HEK293 (cell line): ENCODE data around the gene SPRY4.
"Not testable (repeated sequence)": the region's sequence is repeated elsewhere in the genome, so short reads cannot be mapped to it uniquely, and the experiment has no call there.

Experiments
- CTCF ChIA-PET: fragments of 350-600 bp; formaldehyde crosslinking; extraction: SDS; loops from one replicate; lab custom pipeline; 2021; ENCODE audit warnings: antibody characterized with exemption; lab: Yijun Ruan, JAX
- POLR2A ChIA-PET: fragments of 300-600 bp; formaldehyde crosslinking; extraction: SDS; loops from one replicate; lab custom pipeline; 2020; ENCODE audit warnings: antibody characterized with exemption, inconsistent platforms; lab: Yijun Ruan, JAX
- H3K27ac ChIP-seq: fragments of 200-500 bp; sonication (Bioruptor generic); 2 replicates; pipeline ENCODE4 v1.5.1; 2014; ENCODE audit warnings: low read depth, low read length, control low read depth, inconsistent platforms; ENCODE audit errors: extremely low read depth
- H3K36me3 ChIP-seq, 2 experiments: fragments of 200-500 bp in 1 of 2; sonication (Bioruptor generic) in 1 of 2; 1 replicate in 1 of 2; 2 replicates in 1 of 2; pipeline ENCODE4 v1.5.1; 2014 to 2017; ENCODE audit warnings: inconsistent platforms in 2 of 2, low read length in 2 of 2; ENCODE audit not compliant: control insufficient read depth in 2 of 2, insufficient read depth in 1 of 2
- H3K4me1 ChIP-seq: fragments of 200-500 bp; sonication (Bioruptor generic); 2 replicates; pipeline ENCODE4 v1.5.1; 2014; ENCODE audit warnings: mild to moderate bottlenecking, low read length, inconsistent platforms; ENCODE audit not compliant: control insufficient read depth, insufficient read depth
- H3K4me3 ChIP-seq: 2 replicates; pipeline ENCODE4 v1.5.1; 2011; ENCODE audit warnings: low read depth, mild to moderate bottlenecking, control low read depth, low read length, moderate library complexity
- H3K9me3 ChIP-seq: fragments of 200-500 bp; sonication (Bioruptor generic); 2 replicates; pipeline ENCODE4 v1.5.1; 2014; ENCODE audit warnings: low read depth, low read length, inconsistent platforms; ENCODE audit not compliant: control insufficient read depth, insufficient read depth
- BCL11A ChIP-seq: fragments of 450-650 bp; formaldehyde crosslinking; IDR thresholded peaks from 2 replicates; pipeline ENCODE4 v1.5.1; 2016; ENCODE audit warnings: low read depth, missing biosample characterization, missing genetic modification characterization
- GFI1B ChIP-seq: fragments of 450-650 bp; formaldehyde crosslinking; IDR thresholded peaks from 2 replicates; pipeline ENCODE4 v1.5.1; 2016; ENCODE audit warnings: missing biosample characterization, missing genetic modification characterization
- HIC1 ChIP-seq: fragments of 450-650 bp; formaldehyde crosslinking; IDR thresholded peaks from 2 replicates; pipeline ENCODE4 v1.5.1; 2016; ENCODE audit warnings: missing biosample characterization, missing genetic modification characterization
- OVOL3 ChIP-seq: fragments of 450-650 bp; formaldehyde crosslinking; IDR thresholded peaks from 2 replicates; pipeline ENCODE4 v1.5.1; 2016; ENCODE audit warnings: missing biosample characterization, missing genetic modification characterization
- TCF7L2 ChIP-seq: IDR thresholded peaks from 2 replicates; pipeline ENCODE4 v1.6.1; 2011; ENCODE audit warnings: low read depth, mild to moderate bottlenecking, inconsistent platforms, low read length, moderate library complexity, borderline replicate concordance
- ZFP37 ChIP-seq: fragments of 450-650 bp; formaldehyde crosslinking; IDR thresholded peaks from 2 replicates; pipeline ENCODE4 v1.5.1; 2016; ENCODE audit warnings: missing biosample characterization, missing genetic modification characterization
- ZNF10 ChIP-seq: fragments of 450-650 bp; formaldehyde crosslinking; IDR thresholded peaks from 2 replicates; pipeline ENCODE4 v1.5.1; 2017; ENCODE audit warnings: missing biosample characterization, missing genetic modification characterization
- ZNF121 ChIP-seq: fragments of 450-650 bp; formaldehyde crosslinking; IDR thresholded peaks from 2 replicates; pipeline ENCODE4 v1.5.1; 2016; ENCODE audit warnings: missing biosample characterization, missing genetic modification characterization
- ZNF169 ChIP-seq: fragments of 450-650 bp; formaldehyde crosslinking; IDR thresholded peaks from 2 replicates; pipeline ENCODE4 v1.5.1; 2016; ENCODE audit warnings: missing biosample characterization, missing genetic modification characterization
- ZNF19 ChIP-seq: fragments of 450-650 bp; formaldehyde crosslinking; IDR thresholded peaks from 2 replicates; pipeline ENCODE4; 2016; ENCODE audit warnings: missing biosample characterization, missing genetic modification characterization, low read depth
- ZNF2 ChIP-seq: fragments of 450-650 bp; formaldehyde crosslinking; IDR thresholded peaks from 2 replicates; pipeline ENCODE4 v1.5.1; 2016; ENCODE audit warnings: missing biosample characterization, missing genetic modification characterization
- ZNF223 ChIP-seq: fragments of 450-650 bp; formaldehyde crosslinking; IDR thresholded peaks from 2 replicates; pipeline ENCODE4 v1.5.1; 2016; ENCODE audit warnings: missing biosample characterization, missing genetic modification characterization
- ZNF26 ChIP-seq: fragments of 450-650 bp; formaldehyde crosslinking; IDR thresholded peaks from 2 replicates; pipeline ENCODE4 v1.5.1; 2016; ENCODE audit warnings: missing biosample characterization, missing genetic modification characterization
- ZNF274 ChIP-seq, 2 experiments: fragments of 200-500 bp in 1 of 2; fragments of 450-650 bp in 1 of 2; sonication (Bioruptor generic) in 1 of 2; formaldehyde crosslinking in 1 of 2; IDR thresholded peaks; 2 replicates each; pipeline versions ENCODE4 v1.5.1 to v1.6.1; 2014 to 2016; ENCODE audit warnings: borderline replicate concordance in 1 of 2, inconsistent platforms in 1 of 2, low read length in 1 of 2, missing biosample characterization in 1 of 2, missing genetic modification characterization in 1 of 2
- ZNF394 ChIP-seq: fragments of 450-650 bp; formaldehyde crosslinking; IDR thresholded peaks from 2 replicates; pipeline ENCODE4 v1.5.1; 2016; ENCODE audit warnings: missing biosample characterization, missing genetic modification characterization, mild to moderate bottlenecking, moderate library complexity, borderline replicate concordance
- ZNF518A ChIP-seq: fragments of 450-650 bp; formaldehyde crosslinking; conservative IDR thresholded peaks from 2 replicates; pipeline ENCODE4 v1.5.1; 2016; ENCODE audit warnings: low read depth, missing biosample characterization, missing genetic modification characterization
- ZNF596 ChIP-seq: fragments of 450-650 bp; IDR thresholded peaks from 2 replicates; pipeline ENCODE4 v1.5.0; 2018; ENCODE audit warnings: missing biosample characterization, mild to moderate bottlenecking, missing genetic modification characterization, moderate library complexity
- TF ChIP-seq, protein P1 (sequence below): fragments of 450-650 bp; formaldehyde crosslinking; IDR thresholded peaks from 2 replicates; pipeline ENCODE4 v1.5.1; 2016; ENCODE audit warnings: missing biosample characterization, missing genetic modification characterization, low read depth

The SPRY4 gene

DNA sequence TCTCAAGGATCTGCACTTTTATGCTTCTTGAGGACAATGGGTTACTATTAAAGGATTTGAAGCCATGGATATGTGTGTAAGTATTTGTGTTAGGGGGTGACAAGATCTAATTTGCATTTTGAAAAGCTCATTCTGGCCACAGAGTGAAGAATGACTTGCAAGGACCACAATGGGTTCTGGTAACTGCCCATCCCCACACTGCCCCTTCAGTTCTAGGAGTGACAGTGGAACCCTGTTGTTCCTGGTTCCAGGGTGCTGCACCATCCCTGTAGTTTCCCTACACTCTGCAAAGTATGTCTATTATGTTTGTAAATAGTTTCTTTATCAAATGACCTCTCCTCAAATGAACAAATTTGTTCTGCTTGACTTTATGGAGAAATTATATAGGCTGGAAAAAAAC, 9.7 kb upstream of the SPRY4 start:
- H3K4me3 ChIP-seq, result no peak overlapping the region
- ChIA-PET CTCF (interaction anchor here (1.0 kb wide), 1 partner anchor 183 kb away, joined by 3 read pairs; no protein-coding TSS in a partner anchor), POLR2A (interaction anchor here (0.7 kb wide), 1 partner anchor 88 kb away, joined by 5 read pairs; no protein-coding TSS in a partner anchor)
- no peaks in the 10 kb centered on the region for H3K4me1 ChIP-seq
- H3K27ac ChIP-seq, result no peak overlapping the region
- H3K36me3 ChIP-seq, result no peaks in the 10 kb centered on the region
- no peaks in the 10 kb centered on the region for H3K9me3 ChIP-seq
- no peak for TF ChIP-seq ZNF274 (IDR thresholded peaks at IDR 0.05; ENCODE audit: low read length)
- TF ChIP-seq ZNF274 (tag by site-specific recombination; IDR thresholded peaks at IDR 0.05; ENCODE audit: borderline replicate concordance), result no peak
- no peak for TF ChIP-seq ZNF10
- no peak for TF ChIP-seq ZNF394 (tag by site-specific recombination)

GRCh38 chr5:142333749-142334148, 8.9 kb upstream of the SPRY4 start:
- H3K4me1 ChIP-seq, H3K9me3 ChIP-seq: not testable (repeated sequence)
- ChIA-PET CTCF (interaction anchor here (0.5 to 1.0 kb wide), 2 partner anchors 182 to 322 kb away, joined by 3 read pairs; no protein-coding TSS in a partner anchor), POLR2A (interaction anchor here (0.9 kb wide), 1 partner anchor 13 kb away, joined by 5 read pairs; no protein-coding TSS in a partner anchor)
- TF ChIP-seq ZNF121, result peak; percentile 82
- TF ChIP-seq, all 188 proteins: peak for 1; not testable (repeated sequence) for 187
- not testable (repeated sequence) for H3K27ac ChIP-seq, H3K36me3 ChIP-seq, H3K4me3 ChIP-seq

GRCh38 chr5:142330444-142330843, 5.6 kb upstream of the SPRY4 start:
- H3K27ac ChIP-seq, result no peak overlapping the region
- no peaks in the 10 kb centered on the region for H3K9me3 ChIP-seq
- TF ChIP-seq HIC1 (tag by site-specific recombination), result no peak
- TF ChIP-seq, protein P1, sequence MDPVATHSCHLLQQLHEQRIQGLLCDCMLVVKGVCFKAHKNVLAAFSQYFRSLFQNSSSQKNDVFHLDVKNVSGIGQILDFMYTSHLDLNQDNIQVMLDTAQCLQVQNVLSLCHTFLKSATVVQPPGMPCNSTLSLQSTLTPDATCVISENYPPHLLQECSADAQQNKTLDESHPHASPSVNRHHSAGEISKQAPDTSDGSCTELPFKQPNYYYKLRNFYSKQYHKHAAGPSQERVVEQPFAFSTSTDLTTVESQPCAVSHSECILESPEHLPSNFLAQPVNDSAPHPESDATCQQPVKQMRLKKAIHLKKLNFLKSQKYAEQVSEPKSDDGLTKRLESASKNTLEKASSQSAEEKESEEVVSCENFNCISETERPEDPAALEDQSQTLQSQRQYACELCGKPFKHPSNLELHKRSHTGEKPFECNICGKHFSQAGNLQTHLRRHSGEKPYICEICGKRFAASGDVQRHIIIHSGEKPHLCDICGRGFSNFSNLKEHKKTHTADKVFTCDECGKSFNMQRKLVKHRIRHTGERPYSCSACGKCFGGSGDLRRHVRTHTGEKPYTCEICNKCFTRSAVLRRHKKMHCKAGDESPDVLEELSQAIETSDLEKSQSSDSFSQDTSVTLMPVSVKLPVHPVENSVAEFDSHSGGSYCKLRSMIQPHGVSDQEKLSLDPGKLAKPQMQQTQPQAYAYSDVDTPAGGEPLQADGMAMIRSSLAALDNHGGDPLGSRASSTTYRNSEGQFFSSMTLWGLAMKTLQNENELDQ (tag by site-specific recombination), result no peak
- no peak for TF ChIP-seq ZNF223
- no peak for TF ChIP-seq BCL11A (tag by site-specific recombination)
- TF ChIP-seq GFI1B, result no peak
- no peak for TF ChIP-seq TCF7L2
- no peak for TF ChIP-seq OVOL3
- no peak for TF ChIP-seq ZNF19 (tag by site-specific recombination)
- TF ChIP-seq ZNF26 (tag by site-specific recombination), result no peak
- no peak for TF ChIP-seq ZNF169 (tag by site-specific recombination)
- no peak for TF ChIP-seq ZNF2 (tag by site-specific recombination)
- TF ChIP-seq ZNF518A (tag by site-specific recombination), result no peak
- no peak for TF ChIP-seq ZNF596
- no peak for TF ChIP-seq ZNF394 (tag by site-specific recombination)
- no peak for TF ChIP-seq ZFP37 (tag by site-specific recombination)
- H3K4me3 ChIP-seq, result no peak overlapping the region
- H3K4me1 ChIP-seq, result peaks cover 4% of the 10 kb centered on the region
- ChIA-PET POLR2A (no interaction called here), CTCF (interaction anchor here (0.7 to 1.2 kb wide), 3 partner anchors 23 to 219 kb away, joined by 3 to 5 read pairs (median 3); no protein-coding TSS in a partner anchor)
- H3K36me3 ChIP-seq, result no peaks in the 10 kb centered on the region
